Pulmonary artery endothelial cell (primary cell): Measurements from ENCODE around the gene COL23A1. TPM values are rescaled to one million over a fixed set of nuclear protein-coding genes. Genes with fewer than 3 reads are reported as not detected.
"Not testable (repeated sequence)": the region's sequence is repeated elsewhere in the genome, so short reads cannot be mapped to it uniquely, and the experiment has no call there.

Source experiments
- DNase-seq: peaks from one replicate; pipeline ENCODE4 v3.0.0-alpha.2; 2011; ENCODE audit warnings: low read depth, low spot score
- total RNA-seq: library from RNA; depleted of rRNA; stranded (reverse); fragments of >200 nt; gene quantifications from 2 replicates; pipeline ENCODE4 v1.2.3, GENCODE V29; 2014

Gene COL23A1
- total RNA-seq, 1 donor from 2014 or later = not detected

- DNase-seq = peak; percentile 88
Observed at GRCh38 chr5:178204182-178204934, 385.8 kb downstream of the COL23A1 start, which contains the start of gene HNRNPAB. Gene HNRNPAB (plus strand): TSS chr5:178204533. CDS start chr5:178204838, 305 bp downstream.

DNA sequence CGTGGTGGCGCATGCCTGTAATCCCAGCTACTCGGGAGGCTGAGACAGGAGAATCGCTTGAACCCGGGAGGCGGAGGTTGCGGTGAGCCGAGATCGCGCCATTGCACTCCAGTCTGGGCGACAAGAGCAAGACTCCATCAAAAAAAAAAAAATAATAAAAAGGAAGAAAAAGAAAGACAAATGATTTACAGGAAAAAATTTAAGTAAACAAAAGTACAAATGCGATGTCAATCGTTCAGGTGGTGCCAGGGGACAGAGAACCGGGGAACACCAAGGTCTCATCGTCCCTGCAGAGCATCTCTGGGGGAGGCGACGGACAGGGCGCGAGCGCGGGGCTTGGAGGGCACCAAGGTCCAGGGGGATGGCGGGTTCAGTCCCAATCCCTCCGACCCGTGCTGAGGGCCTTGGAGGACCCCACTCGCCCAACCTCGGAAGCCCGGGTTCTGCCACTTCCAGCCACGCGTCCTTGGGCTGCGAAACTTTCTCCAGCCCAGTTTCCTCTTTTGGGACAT lies 386.5 kb downstream of the COL23A1 start:
- DNase-seq = no peak

DNA sequence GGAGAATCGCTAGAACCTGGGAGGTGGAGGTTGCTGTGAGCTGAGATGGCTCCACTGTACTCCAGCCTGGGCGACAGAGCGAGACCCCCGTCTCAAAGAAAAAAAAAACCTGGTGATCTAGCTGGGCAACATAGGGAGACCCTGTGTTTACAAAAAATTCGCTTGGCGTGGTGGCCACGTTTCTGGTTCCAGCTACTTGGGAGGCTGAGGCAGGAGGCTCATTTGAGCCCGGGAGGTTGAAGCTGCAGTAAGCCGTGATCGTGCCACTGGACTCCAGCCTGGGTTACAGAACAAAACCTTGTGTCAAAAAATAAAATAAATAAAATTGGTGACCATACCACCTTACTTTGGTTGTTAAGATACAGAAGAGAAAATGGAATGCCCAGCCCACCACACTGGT lies 387.7 kb downstream of the COL23A1 start:
- DNase-seq = no peak

DNA sequence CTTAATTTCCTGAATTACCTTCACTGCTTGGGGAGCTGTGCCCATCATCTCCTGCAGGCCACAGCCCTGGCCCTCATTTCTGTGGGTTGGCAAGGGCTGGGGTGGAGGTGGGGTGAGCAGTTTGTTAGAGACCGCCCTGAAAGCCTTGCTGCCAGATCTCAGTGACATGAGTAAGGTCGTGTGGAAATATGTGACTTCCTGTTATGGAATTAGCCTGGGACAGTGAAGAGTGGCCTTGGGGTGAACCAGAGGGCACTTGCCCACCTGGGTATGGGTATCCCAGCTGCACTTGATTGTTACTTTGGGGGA lies 388.3 kb downstream of the COL23A1 start:
- no peak for DNase-seq

DNA sequence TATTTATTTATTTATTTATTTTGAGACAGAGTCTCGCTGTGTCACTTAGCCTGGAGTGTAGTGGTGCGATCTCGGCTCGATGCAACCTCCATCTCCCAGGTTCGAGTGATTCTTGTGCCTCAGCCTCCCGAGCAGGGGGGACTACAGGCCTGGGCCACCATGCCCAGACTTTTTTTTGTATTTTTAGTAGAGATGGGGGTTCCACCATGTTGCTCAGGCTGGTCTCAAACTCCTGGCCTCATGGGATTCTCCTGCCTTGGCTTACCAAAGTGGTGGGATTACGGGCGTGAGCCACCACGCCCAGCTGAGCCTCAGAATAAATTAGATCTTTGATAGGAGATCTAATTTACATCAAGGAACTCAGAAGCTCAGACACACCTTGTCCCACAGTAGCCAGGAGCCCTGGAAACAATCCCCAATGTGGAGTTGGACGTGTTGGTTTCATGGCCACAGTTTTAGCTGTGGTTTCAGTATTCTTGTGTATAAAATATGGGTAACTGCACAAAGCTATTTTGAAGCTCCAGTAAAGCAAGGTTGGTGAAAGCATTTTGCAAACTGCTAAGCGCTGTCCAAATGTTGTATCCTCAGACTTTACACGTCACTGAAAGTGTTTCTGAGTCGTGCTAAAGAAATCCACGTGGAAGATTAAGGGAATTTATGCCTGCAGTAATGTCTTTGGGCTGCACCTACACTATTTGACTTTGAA lies 388.8 kb downstream of the COL23A1 start:
- no peak for DNase-seq

GRCh38 chr5:178199581-178200434 lies 390.4 kb downstream of the COL23A1 start:
- no peak for DNase-seq

GRCh38 chr5:178198706-178199105 lies 391.5 kb downstream of the COL23A1 start:
- no peak for DNase-seq

GRCh38 chr5:178198151-178198550 lies 392.0 kb downstream of the COL23A1 start:
- DNase-seq = not testable (repeated sequence)

DNA sequence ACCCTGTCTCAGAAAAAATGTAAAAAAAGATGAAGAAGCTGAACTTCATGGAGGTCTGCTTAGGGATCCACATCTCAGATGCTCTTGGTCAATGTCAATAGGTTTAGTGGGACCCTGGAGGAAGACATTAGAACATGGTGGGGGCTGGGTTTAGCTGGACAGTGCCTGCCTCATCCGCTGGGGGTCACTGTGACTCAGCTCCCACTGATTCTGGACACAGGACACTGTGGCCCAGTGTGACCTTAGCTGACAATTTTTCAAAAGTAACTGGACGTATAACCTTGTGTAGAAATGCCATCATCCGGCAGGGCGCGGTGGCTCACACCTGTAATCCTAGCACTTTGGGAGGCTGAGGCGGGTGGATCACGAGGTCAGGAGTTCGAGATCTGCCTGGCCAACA lies 393.2 kb downstream of the COL23A1 start:
- DNase-seq = no peak

DNA sequence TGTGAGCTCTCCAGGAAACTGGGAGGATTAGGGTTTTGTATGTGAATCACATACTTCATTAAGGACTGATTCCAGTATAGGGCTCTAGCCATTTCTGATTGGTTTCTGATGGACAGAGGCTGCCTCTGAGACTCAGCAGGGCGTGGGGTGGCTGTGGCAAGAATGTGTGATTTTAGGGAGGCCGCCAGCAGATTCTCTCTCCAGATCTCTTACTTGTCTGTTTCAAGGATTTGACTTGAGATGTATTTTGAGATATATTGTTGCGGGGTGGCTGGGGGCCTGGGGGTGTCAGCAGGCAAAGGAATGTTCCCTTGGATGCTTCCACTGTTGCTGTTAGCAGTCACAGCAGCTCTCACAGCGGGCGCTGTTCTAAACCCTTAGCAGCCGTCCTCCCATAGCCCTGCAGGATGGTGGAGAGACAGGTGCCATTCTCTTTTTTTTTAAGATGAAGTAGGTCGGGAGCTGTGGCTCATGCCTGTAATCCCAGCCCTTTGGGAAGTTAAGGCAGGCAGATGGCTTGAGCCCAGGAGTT lies 393.8 kb downstream of the COL23A1 start:
- DNase-seq = no peak

GRCh38 chr5:178194026-178194425 lies 396.2 kb downstream of the COL23A1 start:
- DNase-seq = no peak

- DNase-seq = no peak
Observed at GRCh38 chr5:178193251-178193809, 396.9 kb downstream of the COL23A1 start.

DNA sequence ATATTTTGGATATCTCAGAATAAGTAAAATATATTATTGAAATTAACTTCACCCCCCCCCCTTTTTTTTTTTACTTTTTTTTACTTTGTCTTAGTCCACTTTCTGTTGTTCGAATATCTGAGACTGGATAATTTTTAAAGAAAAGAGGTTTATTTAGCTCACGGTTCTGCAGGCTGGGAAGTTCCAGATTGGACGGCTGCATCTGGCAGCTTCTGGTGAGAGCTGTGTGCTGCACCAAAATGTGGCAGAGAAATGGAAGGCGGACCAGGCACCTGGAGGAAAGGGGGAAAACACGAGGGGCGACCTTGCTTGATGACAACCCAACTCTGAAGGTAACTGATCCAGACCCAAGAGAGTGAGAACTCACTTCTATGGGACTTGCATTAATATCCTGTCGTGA lies 397.4 kb downstream of the COL23A1 start:
- no peak for DNase-seq

GRCh38 chr5:178192244-178192643 lies 397.9 kb downstream of the COL23A1 start:
- DNase-seq = no peak

DNA sequence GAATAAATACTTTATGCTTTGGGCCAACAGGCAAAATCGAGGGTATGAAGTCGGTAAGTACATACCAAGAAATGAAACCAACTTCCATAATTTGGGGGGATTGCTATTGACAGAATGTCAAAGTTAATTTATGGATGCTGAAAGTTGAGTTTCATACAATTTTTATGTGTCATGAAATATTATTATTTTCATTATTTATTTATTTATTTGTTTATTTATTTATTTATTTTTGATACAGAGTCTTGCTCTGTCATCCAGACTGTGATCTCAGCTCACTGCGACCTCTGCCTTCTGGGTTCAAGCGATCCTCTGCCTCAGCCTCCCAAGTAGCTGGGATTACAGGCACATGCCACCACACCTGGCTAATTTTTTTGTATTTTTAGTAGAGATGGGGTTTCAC lies 398.5 kb downstream of the COL23A1 start:
- no peak for DNase-seq

DNA sequence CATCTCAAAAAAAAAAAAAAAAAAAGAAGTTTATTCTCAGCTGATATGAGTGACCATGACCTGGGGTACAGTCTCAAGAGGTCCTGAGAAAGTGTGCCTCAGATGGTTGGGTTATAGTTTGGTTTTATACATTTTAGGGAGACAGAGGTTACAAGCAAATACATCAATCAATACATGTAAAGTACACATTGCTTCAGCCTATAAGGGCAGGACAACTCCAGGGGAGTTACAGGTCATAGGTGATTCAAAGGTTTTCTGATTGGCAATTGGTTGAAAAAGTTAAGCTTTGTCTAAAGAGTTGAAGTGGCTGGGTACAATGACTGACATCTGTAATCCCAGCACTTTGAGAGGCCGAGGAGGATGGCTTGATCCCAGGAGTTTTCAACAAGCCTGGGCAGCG lies 400.8 kb downstream of the COL23A1 start:
- DNase-seq = no peak

Other genes starting within 250 kb of the COL23A1 start
- 17.5 and 32.0 TPM in 2 replicates for gene CLK4, start 36.7 kb upstream of the COL23A1 start, total RNA-seq
- 6.5 and 7.6 TPM in 2 replicates for gene ZNF354A, start 140.3 kb upstream of the COL23A1 start, total RNA-seq